DND-41 (cell line): Measurements from ENCODE around the gene DDX52.

ENCODE experiments used
- ATAC-seq: fragments of 200-7000 bp; cut with Tn5 transposase; 3 replicates; pipeline ENCODE4 v1.9.1; 2021; ENCODE audit warnings: low read depth; ENCODE audit not compliant: insufficient read depth
- DNase-seq: peaks from one replicate; pipeline ENCODE4 v3.0.0-alpha.2; 2020
- H2AFZ ChIP-seq: 2 replicates; pipeline ENCODE4 v1.6.0; 2012; ENCODE audit warnings: low read depth, low read length
- H3K27ac ChIP-seq: 2 replicates; pipeline ENCODE4 v1.5.1; 2012; ENCODE audit warnings: low read length, inconsistent platforms
- H3K27me3 ChIP-seq: fragments of 200-600 bp; sonication (generic); 2 replicates; pipeline ENCODE4 v1.6.0; 2012; ENCODE audit warnings: low read length, mild to moderate bottlenecking, inconsistent platforms; ENCODE audit not compliant: insufficient read depth, poor library complexity
- H3K36me3 ChIP-seq: 2 replicates; pipeline ENCODE4 v1.5.1; 2012; ENCODE audit warnings: low read length, inconsistent platforms; ENCODE audit not compliant: insufficient read depth
- H3K4me1 ChIP-seq: 2 replicates; pipeline ENCODE4 v1.5.1; 2012; ENCODE audit warnings: mild to moderate bottlenecking, low read length; ENCODE audit not compliant: insufficient read depth
- H3K4me2 ChIP-seq: 2 replicates; pipeline ENCODE4 v1.6.0; 2012; ENCODE audit warnings: mild to moderate bottlenecking, moderate library complexity, low read length, inconsistent platforms; ENCODE audit not compliant: insufficient read depth
- H3K4me3 ChIP-seq, 2 experiments: fragments of 200-600 bp in 1 of 2; shearing (Covaris generic) in 1 of 2; 2 replicates each; pipeline ENCODE4 v1.5.1; 2012 to 2016; ENCODE audit warnings: inconsistent platforms in 2 of 2, low read length in 2 of 2, mild to moderate bottlenecking in 2 of 2, low read depth in 1 of 2, moderate library complexity in 1 of 2
- H3K79me2 ChIP-seq: 2 replicates; pipeline ENCODE4 v1.6.0; 2012; ENCODE audit warnings: low read length, inconsistent platforms; ENCODE audit not compliant: insufficient read depth
- H3K9ac ChIP-seq: 2 replicates; pipeline ENCODE4 v1.6.0; 2012; ENCODE audit warnings: low read depth, mild to moderate bottlenecking, inconsistent platforms, low read length, moderate library complexity
- H3K9me3 ChIP-seq: 2 replicates; pipeline ENCODE4 v1.5.1; 2012; ENCODE audit warnings: low read length, moderate library complexity, mild to moderate bottlenecking, inconsistent platforms; ENCODE audit not compliant: insufficient read depth, severe bottlenecking
- H4K20me1 ChIP-seq: 2 replicates; pipeline ENCODE4 v1.6.0; 2012; ENCODE audit warnings: low read length; ENCODE audit not compliant: insufficient read depth
- EZH2 ChIP-seq: IDR thresholded peaks from 3 replicates; pipeline ENCODE4 v1.6.1; 2012; ENCODE audit warnings: borderline replicate concordance, low read depth, mild to moderate bottlenecking, moderate library complexity, low read length, inconsistent platforms; ENCODE audit not compliant: severe bottlenecking
- TF ChIP-seq, protein P1 (sequence below): IDR thresholded peaks from 2 replicates; pipeline ENCODE4 v1.5.1; 2012; ENCODE audit warnings: borderline replicate concordance, low read length, moderate library complexity, mild to moderate bottlenecking; ENCODE audit not compliant: poor library complexity, severe bottlenecking; ENCODE audit errors: extremely low read depth

The DDX52 gene

DNA sequence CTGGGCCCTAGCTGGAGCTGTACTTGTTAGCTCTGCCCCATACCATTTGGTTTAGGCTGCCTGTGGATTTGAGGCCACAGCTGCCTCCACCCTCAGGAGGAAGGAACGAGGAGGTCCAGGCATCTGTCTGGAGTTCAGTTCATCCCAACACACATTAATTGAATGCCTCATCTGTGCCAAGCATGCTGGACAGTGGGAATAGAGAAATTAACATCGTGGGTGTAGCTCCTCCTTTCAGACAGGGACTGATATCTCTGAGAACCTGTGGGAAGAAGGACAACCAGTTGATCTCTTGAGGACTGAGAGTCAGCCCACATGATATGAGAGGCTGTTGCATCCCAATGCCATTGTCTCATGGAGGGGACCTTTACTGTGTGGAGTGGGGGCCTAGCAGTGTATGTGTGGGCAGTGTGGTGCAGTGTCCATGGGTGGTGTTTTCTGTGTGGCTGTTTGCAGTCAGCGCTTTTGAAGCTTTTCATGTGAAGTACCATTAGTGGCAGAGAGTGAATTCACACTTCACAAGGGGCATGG, 29.4 kb upstream of the DDX52 start:
- ATAC-seq (no peak), DNase-seq (no peak)
- Histone ChIP-seq H3K9me3 (no peaks in the 10 kb centered on the region), H2AFZ (no peak overlapping the region), H4K20me1 (no peaks in the 10 kb centered on the region), H3K4me3 (no peak overlapping the region), H3K27me3 (peaks cover 2% of the 10 kb centered on the region), H3K4me1 (no peaks in the 10 kb centered on the region), H3K79me2 (no peaks in the 10 kb centered on the region), H3K36me3 (no peaks in the 10 kb centered on the region), H3K27ac (no peak overlapping the region), H3K9ac (no peak overlapping the region), H3K4me2 (no peak overlapping the region)
- TF ChIP-seq, protein P1, sequence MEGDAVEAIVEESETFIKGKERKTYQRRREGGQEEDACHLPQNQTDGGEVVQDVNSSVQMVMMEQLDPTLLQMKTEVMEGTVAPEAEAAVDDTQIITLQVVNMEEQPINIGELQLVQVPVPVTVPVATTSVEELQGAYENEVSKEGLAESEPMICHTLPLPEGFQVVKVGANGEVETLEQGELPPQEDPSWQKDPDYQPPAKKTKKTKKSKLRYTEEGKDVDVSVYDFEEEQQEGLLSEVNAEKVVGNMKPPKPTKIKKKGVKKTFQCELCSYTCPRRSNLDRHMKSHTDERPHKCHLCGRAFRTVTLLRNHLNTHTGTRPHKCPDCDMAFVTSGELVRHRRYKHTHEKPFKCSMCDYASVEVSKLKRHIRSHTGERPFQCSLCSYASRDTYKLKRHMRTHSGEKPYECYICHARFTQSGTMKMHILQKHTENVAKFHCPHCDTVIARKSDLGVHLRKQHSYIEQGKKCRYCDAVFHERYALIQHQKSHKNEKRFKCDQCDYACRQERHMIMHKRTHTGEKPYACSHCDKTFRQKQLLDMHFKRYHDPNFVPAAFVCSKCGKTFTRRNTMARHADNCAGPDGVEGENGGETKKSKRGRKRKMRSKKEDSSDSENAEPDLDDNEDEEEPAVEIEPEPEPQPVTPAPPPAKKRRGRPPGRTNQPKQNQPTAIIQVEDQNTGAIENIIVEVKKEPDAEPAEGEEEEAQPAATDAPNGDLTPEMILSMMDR = no peak
- no peak for TF ChIP-seq EZH2

DNA sequence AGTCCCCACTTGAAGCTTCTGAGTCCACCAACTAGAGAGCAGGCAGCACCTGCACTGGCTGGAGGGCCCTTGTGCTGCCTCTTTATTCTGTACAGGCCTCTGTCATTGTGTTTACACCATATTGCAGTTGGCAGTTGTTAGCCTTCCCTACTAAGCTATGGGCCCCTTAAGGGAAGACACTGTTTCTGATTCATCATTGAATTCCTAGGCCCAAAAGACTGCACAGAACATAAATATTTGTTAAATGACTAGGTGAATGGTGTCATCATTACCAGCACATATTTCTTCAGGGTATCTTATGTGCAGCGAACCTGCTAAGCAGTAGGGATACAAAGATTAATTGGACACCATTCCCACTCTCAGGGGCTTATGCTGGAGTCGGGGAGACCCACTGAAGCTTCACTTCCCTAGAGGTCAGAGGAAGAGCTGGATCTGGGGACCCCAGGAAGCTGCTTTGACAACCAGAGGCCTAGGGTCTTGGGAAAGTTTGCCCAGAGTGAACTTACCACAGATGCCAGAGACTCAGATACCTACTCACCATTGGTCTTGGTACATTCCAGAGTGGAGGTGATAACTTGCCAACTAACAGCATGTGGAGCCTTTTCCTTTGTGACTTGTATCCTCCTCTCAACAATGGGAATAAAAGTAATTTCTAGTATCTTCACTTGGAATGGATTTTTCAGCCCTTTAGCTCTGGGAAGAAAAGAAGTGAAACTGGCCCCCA, 28.7 kb upstream of the DDX52 start:
- no peaks in the 10 kb centered on the region for H3K4me1 ChIP-seq
- TF ChIP-seq EZH2 = no peak
- TF ChIP-seq, protein P1 = no peak
- no peaks in the 10 kb centered on the region for H3K36me3 ChIP-seq
- no peaks in the 10 kb centered on the region for H3K9me3 ChIP-seq
- no peaks in the 10 kb centered on the region for H4K20me1 ChIP-seq
- no peak overlapping the region for H3K4me3 ChIP-seq
- ATAC-seq (no peak), DNase-seq (no peak)
- no peak overlapping the region for H2AFZ ChIP-seq
- H3K4me2 ChIP-seq = no peak overlapping the region
- no peak overlapping the region for H3K9ac ChIP-seq
- H3K79me2 ChIP-seq = no peaks in the 10 kb centered on the region
- H3K27ac ChIP-seq = no peak overlapping the region
- H3K27me3 ChIP-seq = peaks cover 5% of the 10 kb centered on the region

- Histone ChIP-seq H3K4me1 (no peaks in the 10 kb centered on the region), H2AFZ (no peak overlapping the region), H3K36me3 (no peaks in the 10 kb centered on the region), H3K4me3 (no peak overlapping the region), H3K79me2 (no peaks in the 10 kb centered on the region), H3K27ac (no peak overlapping the region), H3K9me3 (no peaks in the 10 kb centered on the region), H3K27me3 (peaks cover 4% of the 10 kb centered on the region), H4K20me1 (no peaks in the 10 kb centered on the region), H3K9ac (no peak overlapping the region), H3K4me2 (no peak overlapping the region)
- DNase-seq (no peak), ATAC-seq (no peak)
- TF ChIP-seq EZH2 = no peak
- TF ChIP-seq, protein P1 = no peak
Measured at GRCh38 chr17:37671028-37671823, 28.0 kb upstream of the DDX52 start.
